ENCODE results near the gene AIF1L. TPM values are rescaled to one million over a fixed set of nuclear protein-coding genes. Genes with fewer than 3 reads are reported as not detected.

The AIF1L gene
- total and polyA plus RNA-seq, 2 of the 13 experiments (the other 11 are each of a cell fraction or from before 2014, with no cell fraction given), result 12.4 to 36.5 TPM

DNA sequence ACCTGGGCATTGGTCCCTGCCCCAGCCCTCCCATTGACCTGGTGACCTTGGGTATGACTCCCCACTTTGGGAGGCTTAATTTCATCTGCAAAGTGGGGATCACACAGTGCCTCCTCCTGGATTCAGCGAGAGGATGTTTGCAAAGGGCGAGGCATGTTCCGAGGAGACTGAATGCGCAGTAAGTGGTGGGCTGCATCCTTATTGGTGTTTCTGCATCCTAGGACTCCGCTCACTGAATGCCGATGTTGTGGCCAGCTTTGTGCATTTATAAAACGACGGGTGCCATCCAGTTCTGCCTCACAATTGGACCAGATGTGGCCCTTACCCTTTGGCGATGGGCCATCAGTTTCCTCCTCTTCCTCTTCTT lies 23.5 kb upstream of the AIF1L start:
- peaks cover 2% of the 10 kb centered on the region; the same call in 1 of the 2 replicates for H3K4me1 ChIP-seq (ENCODE audit: insufficient read depth, low read length)
- ChIA-PET CTCF (ENCODE audit: low intra/inter-chr PET ratio, low total read pairs) (no interaction called here), POLR2A (no interaction called here)
- H3K79me2 ChIP-seq (ENCODE audit: insufficient read depth, low read length), result no peaks in the 10 kb centered on the region
- no TSS peak for BruUV-seq (replicated peaks)
- 5% methylated on average over 3 of the region's 9 CpGs for WGBS (ENCODE audit: low lambda C conversion rate)
- no peaks in the 10 kb centered on the region for H3K36me3 ChIP-seq (replicated peaks in 1 of 2; ENCODE audit: control insufficient read depth in 1 of 2, insufficient read depth in 2 of 2, low read length in 2 of 2)
- TF ChIP-seq ZNF556 (CRISPR knock-in tag; IDR thresholded peaks at IDR 0.05; ENCODE audit: borderline replicate concordance) (no peak), ZNF382 (CRISPR knock-in tag; IDR thresholded peaks at IDR 0.05; ENCODE audit: borderline replicate concordance) (no peak), NFRKB (IDR thresholded peaks at IDR 0.05) (no peak), KAT7 (CRISPR knock-in tag; IDR thresholded peaks at IDR 0.05; ENCODE audit: borderline replicate concordance) (no peak), ZFAT (CRISPR knock-in tag; conservative IDR thresholded peaks at IDR 0.05) (no peak), ZNF24 (IDR thresholded peaks at IDR 0.05) (no peak), NFE2 (CRISPR knock-in tag; IDR thresholded peaks at IDR 0.05) (no peak), ZNF317 (CRISPR knock-in tag; IDR thresholded peaks at IDR 0.05) (no peak), ATRX (CRISPR knock-in tag; IDR thresholded peaks at IDR 0.05; ENCODE audit: borderline replicate concordance) (no peak), THAP11 (CRISPR knock-in tag; IDR thresholded peaks at IDR 0.05) (no peak), CAMTA2 (CRISPR knock-in tag; IDR thresholded peaks at IDR 0.05; ENCODE audit: borderline replicate concordance) (no peak), ZNF615 (CRISPR knock-in tag; IDR thresholded peaks at IDR 0.05; ENCODE audit: borderline replicate concordance) (no peak), NR2F1 (CRISPR knock-in tag; IDR thresholded peaks at IDR 0.05) (no peak), ZNF569 (CRISPR knock-in tag; IDR thresholded peaks at IDR 0.05; ENCODE audit: borderline replicate concordance) (no peak), FOXK1 (CRISPR knock-in tag; IDR thresholded peaks at IDR 0.05; ENCODE audit: borderline replicate concordance, low read depth) (no peak), AGO1 (IDR thresholded peaks at IDR 0.05; ENCODE audit: low read depth, low read length, poor library complexity, severe bottlenecking) (no peak)
- TF ChIP-seq, protein P1, sequence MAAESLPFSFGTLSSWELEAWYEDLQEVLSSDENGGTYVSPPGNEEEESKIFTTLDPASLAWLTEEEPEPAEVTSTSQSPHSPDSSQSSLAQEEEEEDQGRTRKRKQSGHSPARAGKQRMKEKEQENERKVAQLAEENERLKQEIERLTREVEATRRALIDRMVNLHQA (CRISPR knock-in tag; IDR thresholded peaks at IDR 0.05), result no peak
- TF ChIP-seq, protein P2, sequence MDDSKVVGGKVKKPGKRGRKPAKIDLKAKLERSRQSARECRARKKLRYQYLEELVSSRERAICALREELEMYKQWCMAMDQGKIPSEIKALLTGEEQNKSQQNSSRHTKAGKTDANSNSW (CRISPR knock-in tag; IDR thresholded peaks at IDR 0.05; ENCODE audit: borderline replicate concordance), result no peak
- TF ChIP-seq, protein P3, sequence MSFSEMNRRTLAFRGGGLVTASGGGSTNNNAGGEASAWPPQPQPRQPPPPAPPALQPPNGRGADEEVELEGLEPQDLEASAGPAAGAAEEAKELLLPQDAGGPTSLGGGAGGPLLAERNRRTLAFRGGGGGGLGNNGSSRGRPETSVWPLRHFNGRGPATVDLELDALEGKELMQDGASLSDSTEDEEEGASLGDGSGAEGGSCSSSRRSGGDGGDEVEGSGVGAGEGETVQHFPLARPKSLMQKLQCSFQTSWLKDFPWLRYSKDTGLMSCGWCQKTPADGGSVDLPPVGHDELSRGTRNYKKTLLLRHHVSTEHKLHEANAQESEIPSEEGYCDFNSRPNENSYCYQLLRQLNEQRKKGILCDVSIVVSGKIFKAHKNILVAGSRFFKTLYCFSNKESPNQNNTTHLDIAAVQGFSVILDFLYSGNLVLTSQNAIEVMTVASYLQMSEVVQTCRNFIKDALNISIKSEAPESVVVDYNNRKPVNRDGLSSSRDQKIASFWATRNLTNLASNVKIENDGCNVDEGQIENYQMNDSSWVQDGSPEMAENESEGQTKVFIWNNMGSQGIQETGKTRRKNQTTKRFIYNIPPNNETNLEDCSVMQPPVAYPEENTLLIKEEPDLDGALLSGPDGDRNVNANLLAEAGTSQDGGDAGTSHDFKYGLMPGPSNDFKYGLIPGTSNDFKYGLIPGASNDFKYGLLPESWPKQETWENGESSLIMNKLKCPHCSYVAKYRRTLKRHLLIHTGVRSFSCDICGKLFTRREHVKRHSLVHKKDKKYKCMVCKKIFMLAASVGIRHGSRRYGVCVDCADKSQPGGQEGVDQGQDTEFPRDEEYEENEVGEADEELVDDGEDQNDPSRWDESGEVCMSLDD (CRISPR knock-in tag; IDR thresholded peaks at IDR 0.05; ENCODE audit: borderline replicate concordance), result no peak
- H3K4me3 ChIP-seq (replicated peaks in 1 of 3; ENCODE audit: insufficient read depth in 1 of 3, low read depth in 2 of 3, low read length in 3 of 3), result no peak overlapping the region
- H3K27me3 ChIP-seq (ENCODE audit: control insufficient read depth in 1 of 2, insufficient read depth in 2 of 2, low read length in 2 of 2), result peaks cover 5 to 72% of the 10 kb centered on the region in 2 experiments; a peak in 4 of 5 replicates
- H4K20me1 ChIP-seq (ENCODE audit: insufficient read depth, low read length), result no peaks in the 10 kb centered on the region
- no peak overlapping the region for H3K4me2 ChIP-seq (ENCODE audit: low read depth, low read length)
- ATAC-seq, result no peak
- no peak overlapping the region for H3K27ac ChIP-seq (ENCODE audit: extremely low read length, insufficient read depth, low read length)
- no peak overlapping the region for H2AFZ ChIP-seq (ENCODE audit: low read length)
- intact Hi-C loops (cut with micrococcal nuclease; ENCODE audit: unreplicated experiment), result no loop called here
- no peak for FAIRE-seq
- in situ Hi-C loops (cut with HindIII; ENCODE audit: extremely low pct_ligation_motif_present, low pct_unique_long_range_greater_than_20kb), result no loop called here
- DNase-seq (ENCODE audit: low spot score), result no peak
- no peak overlapping the region for H3K9ac ChIP-seq (ENCODE audit: insufficient read depth, low read depth, low read length)
- H3K9me3 ChIP-seq (ENCODE audit: low read length), result no peaks in the 10 kb centered on the region
